T-cell (primary cell): ENCODE results near the gene DHRS1. TPM values are rescaled to one million over a fixed set of nuclear protein-coding genes. Genes with fewer than 3 reads are reported as not detected.
"Not testable (repeated sequence)": the region's sequence is repeated elsewhere in the genome, so short reads cannot be mapped to it uniquely, and the experiment has no call there.

Source experiments
- ATAC-seq, 4 experiments: fragments of 200-7000 bp in 3 of 4; fragments of 150-1000 bp in 1 of 4; cut with Tn5 transposase; replicated peaks in 1 of 4; 1 replicate in 3 of 4; 2 replicates in 1 of 4; pipeline ENCODE4 v1.10.0; 2021; ENCODE audit warnings: moderate library complexity in 3 of 4, mild to moderate bottlenecking in 2 of 4, moderate number of reproducible peaks in 1 of 4
- CTCF ChIA-PET, 2 donors: fragments of 300-600 bp; sonication (Branson Sonifier 250); formaldehyde crosslinking; loops; one replicate each; lab custom pipeline; 2022; ENCODE audit warnings: antibody characterized with exemption in 2 of 2; lab: Charles Lee
- POLR2A ChIA-PET, 2 donors: fragments of 300-600 bp; sonication (Branson Sonifier 250); formaldehyde crosslinking; loops; one replicate each; lab custom pipeline; 2022; ENCODE audit warnings: antibody characterized with exemption in 2 of 2; lab: Charles Lee
- DNase-seq, 35 experiments: peaks; one replicate each; pipeline versions ENCODE4 v3.0.0 to v3.0.0-alpha.2; 2013 to 2023
- H3K27ac ChIP-seq: one replicate; pipeline ENCODE4 v1.5.1; 2013; ENCODE audit warnings: low read length
- H3K27me3 ChIP-seq, 2 experiments: replicated peaks in 1 of 2; 1 replicate in 1 of 2; 2 replicates in 1 of 2; pipeline versions ENCODE4 v1.6.1 to v1.7.0; 2013; ENCODE audit warnings: low read length in 1 of 2, mixed read lengths in 1 of 2; ENCODE audit not compliant: control insufficient read depth in 2 of 2, insufficient read depth in 2 of 2; ENCODE audit errors: extremely low read depth in 1 of 2
- H3K36me3 ChIP-seq, 2 donors: 1 replicate in 1 of 2; 2 replicates in 1 of 2; pipeline versions ENCODE4 v1.6.1 to v1.7.0; 2013; ENCODE audit warnings: low read length in 1 of 2; ENCODE audit not compliant: control insufficient read depth in 2 of 2, insufficient read depth in 1 of 2; ENCODE audit errors: extremely low read depth in 1 of 2
- H3K4me1 ChIP-seq, 2 experiments: 1 replicate in 1 of 2; 2 replicates in 1 of 2; pipeline versions ENCODE4 v1.6.1 to v1.7.0; 2013; ENCODE audit warnings: low read length in 2 of 2, mixed read lengths in 1 of 2; ENCODE audit not compliant: insufficient read depth in 2 of 2, control insufficient read depth in 1 of 2; ENCODE audit errors: extremely low read depth in 1 of 2
- H3K4me3 ChIP-seq, 2 donors: 1 replicate in 1 of 2; 2 replicates in 1 of 2; pipeline versions ENCODE4 v1.5.1 to v1.7.0; 2013; ENCODE audit warnings: mild to moderate bottlenecking in 2 of 2, low read length in 1 of 2, moderate library complexity in 1 of 2; ENCODE audit not compliant: control insufficient read depth in 1 of 2; ENCODE audit errors: extremely low read depth in 1 of 2
- H3K9me3 ChIP-seq: 2 replicates; pipeline ENCODE4 v1.7.0; 2013
- H3K27ac Mint-ChIP-seq, 2 donors: one replicate each; pipeline ENCODE4 v1.8.0; 2020 to 2021; ENCODE audit warnings: mild to moderate bottlenecking in 2 of 2, mixed read lengths in 2 of 2
- H3K27me3 Mint-ChIP-seq, 2 donors: one replicate each; pipeline ENCODE4 v1.8.0; 2021 to 2022; ENCODE audit warnings: mixed read lengths in 2 of 2
- H3K36me3 Mint-ChIP-seq: one replicate; pipeline ENCODE4 v1.8.0; 2021; ENCODE audit warnings: mixed read lengths
- H3K4me1 Mint-ChIP-seq, 3 donors: one replicate each; pipeline ENCODE4 v1.8.0; 2020 to 2022; ENCODE audit warnings: mixed read lengths in 3 of 3, mild to moderate bottlenecking in 1 of 3
- H3K4me3 Mint-ChIP-seq, 3 donors: one replicate each; pipeline ENCODE4 v1.8.0; 2020 to 2022; ENCODE audit warnings: mild to moderate bottlenecking in 3 of 3, mixed read lengths in 3 of 3, moderate library complexity in 3 of 3
- H3K9me3 Mint-ChIP-seq, 3 donors: one replicate each; pipeline ENCODE4 v1.8.0; 2020 to 2022; ENCODE audit warnings: mixed read lengths in 3 of 3
- WGBS: methylation state at CpG from one replicate; pipeline ENCODE4 v1.1.5; 2013; ENCODE audit warnings: missing lambda C conversion rate; ENCODE audit not compliant: insufficient coverage; 5-methylcytosine and 5-hydroxymethylcytosine counted together
- total RNA-seq, 35 experiments: library from RNA in 6 of 35; stranded (reverse) in 6 of 35; fragments of 120-200 nt in 1 of 35; gene quantifications; one replicate each; pipeline versions ENCODE4 v1.2.1 to v1.2.4 and lab custom pipeline; 2013 to 2026

DHRS1 gene
- total RNA-seq, 5 donors from 2014 or later (not counting 1 experiment from before 2014, with no cell fraction given): 34.2 to 47.6 (median 39.1) TPM

GRCh38 chr14:24329736-24330135 is 30.2 kb upstream of the DHRS1 start:
- H3K27me3 ChIP-seq: peaks cover 8 to 38% of the 10 kb centered on the region in 2 experiments
- H3K9me3 Mint-ChIP-seq: no peaks in the 10 kb centered on the region
- 39% methylated on average over 9 of the region's 9 CpGs for WGBS
- no peak overlapping the region for H3K4me3 ChIP-seq
- no peaks in the 10 kb centered on the region for H3K36me3 ChIP-seq
- peaks cover 22 to 77% of the 10 kb centered on the region in 2 experiments for H3K4me1 ChIP-seq
- H3K9me3 ChIP-seq: no peaks in the 10 kb centered on the region
- peak overlapping the region; percentile 11 for H3K27ac ChIP-seq
- H3K27me3 Mint-ChIP-seq: peaks cover 12 to 22% of the 10 kb centered on the region in 2 donors
- peak overlapping the region; percentile 39 to 49 for H3K27ac Mint-ChIP-seq
- peak in 2 of 4 experiments; percentile 6 to 39 for ATAC-seq
- no peak overlapping the region for H3K4me3 Mint-ChIP-seq
- CTCF ChIA-PET: interaction anchor here in 1 of 2 donors (1.1 to 1.5 kb wide), 4 partner anchors 19 to 102 kb away, joined by 3 read pairs; partner anchors contain the start of genes CIDEB, DHRS1 and NOP9
- no peaks in the 10 kb centered on the region for H3K36me3 Mint-ChIP-seq
- POLR2A ChIA-PET: interaction anchor here (0.5 to 0.6 kb wide), 2 partner anchors 10 to 41 kb away, joined by 3 read pairs; no protein-coding TSS in a partner anchor
- peaks cover 51 to 77% (median 56%) of the 10 kb centered on the region in 3 donors for H3K4me1 Mint-ChIP-seq
- peak in 34 of 35 experiments; percentile 38 to 82 (median 63) for DNase-seq

GRCh38 chr14:24329073-24329663 is 29.6 kb upstream of the DHRS1 start:
- H3K4me3 ChIP-seq: no peak overlapping the region
- H3K27me3 Mint-ChIP-seq: peaks cover 12 to 20% of the 10 kb centered on the region in 2 donors
- H3K4me1 ChIP-seq: peaks cover 22 to 72% of the 10 kb centered on the region in 2 experiments
- CTCF ChIA-PET: interaction anchor here (0.6 to 1.4 kb wide), 5 partner anchors 19 to 376 kb away, joined by 3 read pairs; partner anchors contain the start of genes CIDEB (in 1 of the 2), DHRS1 (in 1 of the 2) and NOP9 (in 1 of the 2)
- peak overlapping the region in 1 of 2 donors; percentile 49 for H3K27ac Mint-ChIP-seq
- peak overlapping the region; percentile 11 for H3K27ac ChIP-seq
- DNase-seq (no peak), ATAC-seq (no peak)
- H3K4me1 Mint-ChIP-seq: peaks cover 51 to 73% (median 53%) of the 10 kb centered on the region in 3 donors
- 96% methylated on average over 5 of the region's 12 CpGs for WGBS
- H3K9me3 ChIP-seq: no peaks in the 10 kb centered on the region
- no peaks in the 10 kb centered on the region for H3K36me3 Mint-ChIP-seq
- no peaks in the 10 kb centered on the region for H3K36me3 ChIP-seq
- POLR2A ChIA-PET: interaction anchor here (0.5 to 0.6 kb wide), 2 partner anchors 10 to 40 kb away, joined by 3 read pairs; no protein-coding TSS in a partner anchor
- peaks cover 8 to 32% of the 10 kb centered on the region in 2 experiments for H3K27me3 ChIP-seq
- H3K9me3 Mint-ChIP-seq: no peaks in the 10 kb centered on the region
- H3K4me3 Mint-ChIP-seq: no peak overlapping the region

- H3K27ac ChIP-seq: not testable (repeated sequence)
- H3K4me1 Mint-ChIP-seq: peaks cover 44 to 60% (median 45%) of the 10 kb centered on the region in 3 donors
These were observed 28.3 kb upstream of the DHRS1 start for GRCh38 chr14:24327914-24328313.

GRCh38 chr14:24327303-24327702 is 27.7 kb upstream of the DHRS1 start:
- H3K4me1 Mint-ChIP-seq: peaks cover 38 to 56% (median 39%) of the 10 kb centered on the region in 3 donors
- Histone ChIP-seq H3K4me1 (peaks cover 10 to 53% of the 10 kb centered on the region in 2 experiments), H3K27me3 (peaks cover 0 to 29% of the 10 kb centered on the region in 2 experiments), H3K27ac (no peak overlapping the region), H3K4me3 (no peak overlapping the region), H3K36me3 (no peaks in the 10 kb centered on the region), H3K9me3 (no peaks in the 10 kb centered on the region)
- DNase-seq (no peak), ATAC-seq (no peak)
- H3K27ac Mint-ChIP-seq: peak overlapping the region in 1 of 2 donors; percentile 31
- H3K36me3 Mint-ChIP-seq: no peaks in the 10 kb centered on the region
- H3K4me3 Mint-ChIP-seq: no peak overlapping the region
- CTCF ChIA-PET: interaction anchor here (0.6 to 0.7 kb wide), 2 partner anchors 10 to 61 kb away, joined by 4 read pairs; no protein-coding TSS in a partner anchor
- WGBS: 100% methylated on average over 1 of the region's 2 CpGs
- H3K9me3 Mint-ChIP-seq: no peaks in the 10 kb centered on the region
- peaks cover 10 to 12% of the 10 kb centered on the region in 2 donors for H3K27me3 Mint-ChIP-seq
- POLR2A ChIA-PET: no interaction called here

More at GRCh38 chr14:24327914-24328313, 28.3 kb upstream of the DHRS1 start:
- POLR2A ChIA-PET, H3K4me3 Mint-ChIP-seq, H3K36me3 ChIP-seq, H3K27ac Mint-ChIP-seq, H3K9me3 ChIP-seq, CTCF ChIA-PET, H3K4me3 ChIP-seq, H3K36me3 Mint-ChIP-seq, H3K9me3 Mint-ChIP-seq, ATAC-seq: not testable (repeated sequence)
- DNase-seq: peak in 1 of 35 experiments; percentile 12
- Histone ChIP-seq H3K27me3 (peaks cover 2 to 29% of the 10 kb centered on the region in 2 experiments), H3K4me1 (peaks cover 15 to 59% of the 10 kb centered on the region in 2 experiments)
- WGBS: 60% methylated on average over 1 of the region's 9 CpGs
- peaks cover 12 to 15% of the 10 kb centered on the region in 2 donors for H3K27me3 Mint-ChIP-seq

GRCh38 chr14:24325963-24326362 is 26.4 kb upstream of the DHRS1 start:
- Mint-ChIP-seq H3K4me1 (peaks cover 25 to 44% (median 31%) of the 10 kb centered on the region in 3 donors), H3K9me3 (no peaks in the 10 kb centered on the region), H3K27me3 (peaks cover 7 to 9% of the 10 kb centered on the region in 2 donors), H3K4me3 (no peak overlapping the region), H3K36me3 (no peaks in the 10 kb centered on the region), H3K27ac (no peak overlapping the region)
- ATAC-seq (no peak), DNase-seq (no peak)
- Histone ChIP-seq H3K36me3 (no peaks in the 10 kb centered on the region), H3K4me1 (peaks cover 5 to 40% of the 10 kb centered on the region in 2 experiments), H3K27ac (no peak overlapping the region), H3K27me3 (peaks cover 0 to 29% of the 10 kb centered on the region in 2 experiments), H3K9me3 (no peaks in the 10 kb centered on the region), H3K4me3 (no peak overlapping the region)
- WGBS: 92% methylated on average over 5 of the region's 9 CpGs
- POLR2A ChIA-PET: no interaction called here
- CTCF ChIA-PET: no interaction called here

- POLR2A ChIA-PET: no interaction called here
- Histone ChIP-seq H3K36me3 (no peaks in the 10 kb centered on the region), H3K9me3 (no peaks in the 10 kb centered on the region), H3K4me3 (no peak overlapping the region), H3K4me1 (peaks cover 5 to 31% of the 10 kb centered on the region in 2 experiments), H3K27me3 (peaks cover 0 to 28% of the 10 kb centered on the region in 2 experiments), H3K27ac (no peak overlapping the region)
- Mint-ChIP-seq H3K27me3 (peaks cover 0 to 7% of the 10 kb centered on the region in 2 donors), H3K9me3 (no peaks in the 10 kb centered on the region), H3K4me1 (peaks cover 25 to 35% (median 25%) of the 10 kb centered on the region in 3 donors), H3K4me3 (no peak overlapping the region), H3K36me3 (no peaks in the 10 kb centered on the region), H3K27ac (no peak overlapping the region)
- 76% methylated on average over 3 of the region's 5 CpGs for WGBS
- no peak for DNase-seq
- CTCF ChIA-PET: interaction anchor here (0.7 to 1.1 kb wide), 2 partner anchors 16 to 711 kb away, joined by 3 to 4 read pairs; no protein-coding TSS in a partner anchor
- no peak for ATAC-seq
These were observed 25.5 kb upstream of the DHRS1 start for GRCh38 chr14:24325041-24325530.
